GM12878 (cell line): ENCODE results near the gene CIPC. TPM values are rescaled to one million over a fixed set of nuclear protein-coding genes. Genes with fewer than 3 reads are reported as not detected.

Experiments
- ATAC-seq: fragments of 200-7000 bp; cut with Tn5 transposase; 3 replicates; pipeline ENCODE4 v1.9.1; 2020; ENCODE audit warnings: mild to moderate bottlenecking, moderate library complexity
- BruUV-seq: library from RNA; stranded (reverse); fragments of 400-500 nt; replicated peaks from 2 replicates; lab custom pipeline; 2021; lab: Mats Ljungman, UMichigan
- CTCF ChIA-PET: fragments of 300-600 bp; sonication (Branson Sonifier 250); formaldehyde crosslinking; extraction: SDS; loops from one replicate; lab custom pipeline; 2021; ENCODE audit warnings: inconsistent platforms; lab: Yijun Ruan, JAX
- POLR2A ChIA-PET: fragments of 350-600 bp; formaldehyde crosslinking; extraction: SDS; loops from one replicate; lab custom pipeline; 2021; ENCODE audit warnings: inconsistent platforms; lab: Charles Lee
- RAD21 ChIA-PET: fragments of 300-600 bp; sonication (Branson Sonifier 250); formaldehyde crosslinking; loops from one replicate; lab custom pipeline; 2023; ENCODE audit warnings: antibody characterized with exemption; ENCODE audit not compliant: unreplicated experiment; lab: Charles Lee
- SMC1A ChIA-PET: fragments of 300-600 bp; sonication (Branson Sonifier 250); formaldehyde crosslinking; loops from one replicate; lab custom pipeline; 2023; ENCODE audit not compliant: unreplicated experiment, uncharacterized antibody; lab: Charles Lee
- DNase-seq: peaks from one replicate; pipeline ENCODE4 v3.0.0-alpha.2; 2011; ENCODE audit warnings: low read depth, low spot score
- FAIRE-seq: peaks from 3 replicates; lab custom pipeline; 2011; peaks lifted over from hg19 to GRCh38; lab: Jason Lieb, UNC
- H2AFZ ChIP-seq: 2 replicates; pipeline ENCODE4 v1.6.0; 2011; ENCODE audit warnings: low read depth, low read length, control low read depth; ENCODE audit not compliant: control insufficient read depth
- H3K27ac ChIP-seq: 2 replicates; pipeline ENCODE4 v1.5.1; 2011; ENCODE audit warnings: control low read depth; ENCODE audit not compliant: control insufficient read depth, insufficient read depth
- H3K27me3 ChIP-seq, 2 experiments: replicated peaks in 1 of 2; 2 replicates each; pipeline versions ENCODE4 v1.6.0 to v1.6.1; 2011; ENCODE audit warnings: low read length in 1 of 2; ENCODE audit not compliant: control insufficient read depth in 2 of 2, insufficient read depth in 2 of 2
- H3K36me3 ChIP-seq, 2 experiments: 2 replicates each; pipeline ENCODE4 v1.5.1; 2011; ENCODE audit warnings: low read length in 1 of 2; ENCODE audit not compliant: control insufficient read depth in 2 of 2, insufficient read depth in 2 of 2
- H3K4me1 ChIP-seq: 2 replicates; pipeline ENCODE4 v1.6.1; 2011; ENCODE audit warnings: mild to moderate bottlenecking, low read length, moderate library complexity, mixed read lengths; ENCODE audit not compliant: control insufficient read depth, insufficient read depth
- H3K4me2 ChIP-seq: 2 replicates; pipeline ENCODE4 v1.6.0; 2011; ENCODE audit warnings: control low read depth; ENCODE audit not compliant: control insufficient read depth, insufficient read depth
- H3K4me3 ChIP-seq: fragments of 200-600 bp; sonication (generic); 2 replicates; pipeline ENCODE4 v1.5.1; 2016
- H3K79me2 ChIP-seq: 2 replicates; pipeline ENCODE4 v1.6.0; 2011; ENCODE audit warnings: low read length; ENCODE audit not compliant: control insufficient read depth, insufficient read depth
- H3K9ac ChIP-seq: 2 replicates; pipeline ENCODE4 v1.8.0; 2011; ENCODE audit warnings: low read length, control low read depth, mixed read lengths; ENCODE audit not compliant: control insufficient read depth, insufficient read depth
- H3K9me3 ChIP-seq: replicated peaks from 3 replicates; pipeline ENCODE4 v1.5.1; 2011; ENCODE audit warnings: mild to moderate bottlenecking, low read length; ENCODE audit not compliant: control insufficient read depth, insufficient read depth
- H4K20me1 ChIP-seq: 2 replicates; pipeline ENCODE4 v1.6.0; 2011; ENCODE audit not compliant: control insufficient read depth, insufficient read depth
- GATAD2B ChIP-seq: fragments of 450-650 bp; conservative IDR thresholded peaks from 2 replicates; pipeline ENCODE4 v1.6.1; 2017; ENCODE audit warnings: low read depth, mild to moderate bottlenecking, moderate library complexity
- IKZF2 ChIP-seq, 2 experiments: fragments of 450-650 bp; IDR thresholded peaks; 2 replicates each; pipeline ENCODE4 v1.6.1; 2017; ENCODE audit warnings: mild to moderate bottlenecking in 2 of 2, moderate library complexity in 2 of 2
- ZSCAN29 ChIP-seq: fragments of 450-650 bp; IDR thresholded peaks from 2 replicates; pipeline ENCODE4 v1.6.1; 2017; ENCODE audit warnings: mild to moderate bottlenecking, moderate library complexity
- WGBS: methylation state at CpG from one replicate; pipeline ENCODE4 v1.1.6; 2016; ENCODE audit warnings: low lambda C conversion rate; ENCODE audit not compliant: insufficient replicate concordance, insufficient coverage; ENCODE audit errors: missing lambda C conversion rate; 5-methylcytosine and 5-hydroxymethylcytosine counted together
- in situ Hi-C: fragments of 300-500 bp; cut with MboI; formaldehyde crosslinking; loops from 9 replicates; pipeline ENCODE4 v1.14.3; 2018; ENCODE audit warnings: mixed read lengths
- intact Hi-C: fragments of 100-400 bp; cut with micrococcal nuclease; formaldehyde crosslinking; loops from one replicate; pipeline ENCODE4 v1.14.2; 2022; ENCODE audit not compliant: unreplicated experiment
- polyA plus RNA-seq, 11 experiments: library from polyadenylated mRNA; depleted of rRNA in 4 of 11; unstranded in 6 of 11; stranded (reverse) in 5 of 11; fragments of >200 nt; fragmentation: Nextera tagmentation in 4 of 11; fragmentation: Illumina TruSeq in 1 of 11; extraction: Ambion mirVana in 4 of 11; extraction: Trizol in 1 of 11; gene quantifications; 1 replicate in 1 of 11; 2 replicates in 10 of 11; pipeline versions ENCODE4 v1.2.1 to v1.2.3, GENCODE V29; 2011 to 2016; ENCODE audit warnings: inconsistent platforms in 2 of 11, missing spikeins in 2 of 11, low read depth in 1 of 11
- total RNA-seq, 4 experiments: library from RNA; depleted of rRNA in 3 of 4; stranded (reverse); fragments of >200 nt in 3 of 4; fragmentation: Illumina TruSeq in 1 of 4; extraction: Trizol in 1 of 4; gene quantifications; 2 replicates each; pipeline versions ENCODE4 v1.2.1 to v1.2.3, GENCODE V29; 2013 to 2021
- TF ChIP-seq, protein P1 (sequence below): fragments of 450-650 bp; IDR thresholded peaks from 2 replicates; pipeline ENCODE4 v1.6.1; 2018; ENCODE audit warnings: borderline replicate concordance, mild to moderate bottlenecking; ENCODE audit not compliant: partially characterized antibody
- TF ChIP-seq, protein P2 (sequence below): IDR thresholded peaks from 2 replicates; pipeline ENCODE4 v1.6.1; 2011; ENCODE audit warnings: borderline replicate concordance, low read depth, mild to moderate bottlenecking, moderate library complexity, mixed read lengths, low read length; ENCODE audit not compliant: insufficient read depth; ENCODE audit errors: extremely low read length
- TF ChIP-seq, protein P3 (sequence below): fragments of 150-350 bp; IDR thresholded peaks from 2 replicates; pipeline ENCODE4 v1.6.1; 2014; ENCODE audit warnings: mild to moderate bottlenecking, low read depth, low read length

CIPC gene
- total and polyA plus RNA-seq, 10 of the 15 experiments (the other 5 are each of a cell fraction or from before 2014, with no cell fraction given): 5.6 to 29.5 (median 16.5) TPM

DNA sequence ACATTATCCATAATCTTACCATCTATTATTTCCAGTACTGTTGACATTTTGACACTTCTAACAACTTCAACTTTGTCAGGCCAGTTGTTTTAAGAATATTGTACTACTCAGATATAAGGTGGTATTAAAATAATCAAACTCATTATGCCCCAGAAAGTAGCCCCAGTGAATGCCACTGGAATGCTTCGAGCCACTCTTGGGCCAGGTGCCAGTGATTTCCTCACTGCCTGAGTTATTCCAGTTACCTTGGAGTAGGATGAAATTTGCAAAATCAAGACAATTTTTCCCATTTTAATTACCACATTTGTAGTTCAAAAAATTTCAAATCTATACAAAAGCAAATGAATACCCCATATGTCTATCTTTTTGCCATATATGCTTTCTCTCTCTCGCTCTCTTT, 9.2 kb downstream of the CIPC start:
- POLR2A ChIA-PET: interaction anchor here (0.7 to 1.0 kb wide), 2 partner anchors 9 to 26 kb away, joined by 3 read pairs; partner anchors contain the start of gene CIPC
- peaks cover 0 to 23% of the 10 kb centered on the region in 2 experiments; a peak in 3 of 4 replicates for H3K36me3 ChIP-seq
- in situ Hi-C loops: no loop called here

More for the DNA sequence above, 9.2 kb downstream of the CIPC start:
- ATAC-seq (no peak), DNase-seq (no peak), FAIRE-seq (no peak)
- intact Hi-C loops: no loop called here
- Histone ChIP-seq H2AFZ (no peak overlapping the region), H3K9ac (no peak overlapping the region), H3K79me2 (peaks cover 2% of the 10 kb centered on the region), H3K9me3 (no peaks in the 10 kb centered on the region), H3K4me3 (no peak overlapping the region), H3K27ac (no peak overlapping the region), H3K4me1 (no peaks in the 10 kb centered on the region), H3K27me3 (no peaks in the 10 kb centered on the region), H4K20me1 (no peaks in the 10 kb centered on the region), H3K4me2 (no peak overlapping the region)
- TF ChIP-seq, protein P1, sequence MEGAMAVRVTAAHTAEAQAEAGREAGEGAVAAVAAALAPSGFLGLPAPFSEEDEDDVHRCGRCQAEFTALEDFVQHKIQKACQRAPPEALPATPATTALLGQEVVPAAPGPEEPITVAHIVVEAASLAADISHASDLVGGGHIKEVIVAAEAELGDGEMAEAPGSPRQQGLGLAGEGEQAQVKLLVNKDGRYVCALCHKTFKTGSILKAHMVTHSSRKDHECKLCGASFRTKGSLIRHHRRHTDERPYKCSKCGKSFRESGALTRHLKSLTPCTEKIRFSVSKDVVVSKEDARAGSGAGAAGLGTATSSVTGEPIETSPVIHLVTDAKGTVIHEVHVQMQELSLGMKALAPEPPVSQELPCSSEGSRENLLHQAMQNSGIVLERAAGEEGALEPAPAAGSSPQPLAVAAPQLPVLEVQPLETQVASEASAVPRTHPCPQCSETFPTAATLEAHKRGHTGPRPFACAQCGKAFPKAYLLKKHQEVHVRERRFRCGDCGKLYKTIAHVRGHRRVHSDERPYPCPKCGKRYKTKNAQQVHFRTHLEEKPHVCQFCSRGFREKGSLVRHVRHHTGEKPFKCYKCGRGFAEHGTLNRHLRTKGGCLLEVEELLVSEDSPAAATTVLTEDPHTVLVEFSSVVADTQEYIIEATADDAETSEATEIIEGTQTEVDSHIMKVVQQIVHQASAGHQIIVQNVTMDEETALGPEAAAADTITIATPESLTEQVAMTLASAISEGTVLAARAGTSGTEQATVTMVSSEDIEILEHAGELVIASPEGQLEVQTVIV: no peak
- TF ChIP-seq ZSCAN29 (no peak), GATAD2B (no peak), IKZF2 (IDR thresholded peaks at IDR 0.05) (no peak)
- TF ChIP-seq, protein P2, sequence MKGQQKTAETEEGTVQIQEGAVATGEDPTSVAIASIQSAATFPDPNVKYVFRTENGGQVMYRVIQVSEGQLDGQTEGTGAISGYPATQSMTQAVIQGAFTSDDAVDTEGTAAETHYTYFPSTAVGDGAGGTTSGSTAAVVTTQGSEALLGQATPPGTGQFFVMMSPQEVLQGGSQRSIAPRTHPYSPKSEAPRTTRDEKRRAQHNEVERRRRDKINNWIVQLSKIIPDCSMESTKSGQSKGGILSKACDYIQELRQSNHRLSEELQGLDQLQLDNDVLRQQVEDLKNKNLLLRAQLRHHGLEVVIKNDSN: no peak
- TF ChIP-seq, protein P3, sequence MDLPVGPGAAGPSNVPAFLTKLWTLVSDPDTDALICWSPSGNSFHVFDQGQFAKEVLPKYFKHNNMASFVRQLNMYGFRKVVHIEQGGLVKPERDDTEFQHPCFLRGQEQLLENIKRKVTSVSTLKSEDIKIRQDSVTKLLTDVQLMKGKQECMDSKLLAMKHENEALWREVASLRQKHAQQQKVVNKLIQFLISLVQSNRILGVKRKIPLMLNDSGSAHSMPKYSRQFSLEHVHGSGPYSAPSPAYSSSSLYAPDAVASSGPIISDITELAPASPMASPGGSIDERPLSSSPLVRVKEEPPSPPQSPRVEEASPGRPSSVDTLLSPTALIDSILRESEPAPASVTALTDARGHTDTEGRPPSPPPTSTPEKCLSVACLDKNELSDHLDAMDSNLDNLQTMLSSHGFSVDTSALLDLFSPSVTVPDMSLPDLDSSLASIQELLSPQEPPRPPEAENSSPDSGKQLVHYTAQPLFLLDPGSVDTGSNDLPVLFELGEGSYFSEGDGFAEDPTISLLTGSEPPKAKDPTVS: no peak
- no TSS peak for BruUV-seq
- RAD21 ChIA-PET: no interaction called here
- SMC1A ChIA-PET: interaction anchor here (0.9 to 21.4 kb wide), 2 partner anchors 12 to 1294 kb away, joined by 3 to 428 read pairs; no protein-coding TSS in a partner anchor
- whole genome bisulfite sequencing: 95% methylated on average over 2 of the region's 2 CpGs
- CTCF ChIA-PET: interaction anchor here (1.2 to 21.9 kb wide), 2 partner anchors 12 to 28 kb away, joined by 3 to 445 read pairs; no protein-coding TSS in a partner anchor
